K562 (cell line): Measurements from ENCODE around the gene GYS1. TPM values are rescaled to one million over a fixed set of nuclear protein-coding genes. Genes with fewer than 3 reads are reported as not detected.
"Not testable (repeated sequence)": the region's sequence is repeated elsewhere in the genome, so short reads cannot be mapped to it uniquely, and the experiment has no call there.

Source experiments
- ATAC-seq: fragments of 200-7000 bp; cut with Tn5 transposase; 3 replicates; pipeline ENCODE4 v1.9.1; 2020; ENCODE audit warnings: moderate library complexity
- BruUV-seq: library from RNA; stranded (reverse); fragments of 400-500 nt; replicated peaks from 2 replicates; lab custom pipeline; 2021; lab: Mats Ljungman, UMichigan
- CTCF ChIA-PET: fragments of 300-600 bp; formaldehyde crosslinking; extraction: SDS; loops from one replicate; lab custom pipeline; 2021; ENCODE audit warnings: low intra/inter-chr PET ratio; lab: Yijun Ruan, JAX
- POLR2A ChIA-PET: fragments of 300-600, 350-650 bp; sonication (Branson Sonifier 250); formaldehyde crosslinking; extraction: SDS; loops from one replicate; lab custom pipeline; 2021; ENCODE audit warnings: antibody characterized with exemption, inconsistent platforms; lab: Yijun Ruan, JAX
- DNase-seq, 4 experiments: peaks; one replicate each; pipeline versions ENCODE4 v3.0.0 to v3.0.0-alpha.2; 2011 to 2018; ENCODE audit warnings: low spot score in 3 of 4, mixed read lengths in 3 of 4; ENCODE audit errors: extremely low read depth in 1 of 4
- FAIRE-seq: peaks from 2 replicates; lab custom pipeline; 2011; peaks lifted over from hg19 to GRCh38; lab: Jason Lieb, UNC
- H2AFZ ChIP-seq: 2 replicates; pipeline ENCODE4 v1.6.0; 2011; ENCODE audit warnings: low read depth, low read length, control low read depth, inconsistent platforms
- H3K27ac ChIP-seq: fragments of 200-600 bp; 3 replicates; pipeline ENCODE4 v1.8.0; 2011; ENCODE audit warnings: low read depth, mild to moderate bottlenecking, control low read depth, inconsistent platforms, low read length, moderate library complexity, mixed read lengths; ENCODE audit errors: extremely low read depth
- H3K27me3 ChIP-seq, 2 experiments: fragments of 300-600 bp in 1 of 2; 2 replicates in 1 of 2; 3 replicates in 1 of 2; pipeline versions ENCODE4 v1.6.0 to v1.8.0; 2011; ENCODE audit warnings: inconsistent platforms in 2 of 2, low read length in 2 of 2, mild to moderate bottlenecking in 1 of 2, mixed read lengths in 1 of 2, moderate library complexity in 1 of 2; ENCODE audit not compliant: control insufficient read depth in 2 of 2, insufficient read depth in 2 of 2
- H3K36me3 ChIP-seq: fragments of 300-600 bp; 3 replicates; pipeline ENCODE4 v1.8.0; 2011; ENCODE audit warnings: mild to moderate bottlenecking, low read length, inconsistent platforms; ENCODE audit not compliant: control insufficient read depth, insufficient read depth
- H3K4me1 ChIP-seq, 2 experiments: fragments of 200-600 bp in 1 of 2; replicated peaks in 1 of 2; 2 replicates in 1 of 2; 3 replicates in 1 of 2; pipeline versions ENCODE4 v1.5.1 to v1.8.0; 2011; ENCODE audit warnings: inconsistent platforms in 2 of 2, low read length in 2 of 2, mild to moderate bottlenecking in 1 of 2, mixed read lengths in 1 of 2, moderate library complexity in 1 of 2; ENCODE audit not compliant: control insufficient read depth in 2 of 2, insufficient read depth in 2 of 2
- H3K4me2 ChIP-seq: 2 replicates; pipeline ENCODE4 v1.6.1; 2011; ENCODE audit warnings: low read length, control low read depth, inconsistent platforms, mixed read lengths; ENCODE audit not compliant: insufficient read depth
- H3K4me3 ChIP-seq: fragments of 200-600 bp; sonication (generic), shearing (Covaris generic); 2 replicates; pipeline ENCODE4 v1.5.1; 2016; ENCODE audit warnings: control low read depth, inconsistent platforms
- H3K79me2 ChIP-seq: fragments of 200-600 bp; 3 replicates; pipeline ENCODE4 v1.8.0; 2011; ENCODE audit warnings: low read length, inconsistent platforms; ENCODE audit not compliant: control insufficient read depth, insufficient read depth
- H3K9ac ChIP-seq, 2 experiments: 2 replicates each; pipeline versions ENCODE4 v1.6.0 to v1.6.1; 2011; ENCODE audit warnings: low read depth in 2 of 2, low read length in 2 of 2, control low read depth in 1 of 2, inconsistent platforms in 1 of 2, mild to moderate bottlenecking in 1 of 2, mixed read lengths in 1 of 2; ENCODE audit not compliant: insufficient read depth in 1 of 2
- H3K9me1 ChIP-seq: one replicate; pipeline ENCODE4 v1.6.0; 2011; ENCODE audit warnings: inconsistent platforms, mild to moderate bottlenecking, low read length, moderate library complexity; ENCODE audit not compliant: control insufficient read depth, insufficient read depth
- H3K9me3 ChIP-seq: replicated peaks from 2 replicates; pipeline ENCODE4 v1.5.1; 2011; ENCODE audit warnings: low read depth, low read length, inconsistent platforms; ENCODE audit not compliant: control insufficient read depth, insufficient read depth
- H4K20me1 ChIP-seq: replicated peaks from 2 replicates; pipeline ENCODE4 v1.6.1; 2011; ENCODE audit warnings: low read length, inconsistent platforms, mixed read lengths; ENCODE audit not compliant: control insufficient read depth, insufficient read depth
- CC2D1A ChIP-seq: fragments of 450-650 bp; IDR thresholded peaks from 2 replicates; pipeline ENCODE4 v1.6.1; 2017; ENCODE audit warnings: mild to moderate bottlenecking
- CREM ChIP-seq: IDR thresholded peaks from 2 replicates; pipeline ENCODE4 v1.6.1; 2014; ENCODE audit warnings: antibody characterized with exemption, low read depth
- CTBP1 ChIP-seq: fragments of 450-650 bp; IDR thresholded peaks from 2 replicates; pipeline ENCODE4 v1.6.1; 2016; ENCODE audit warnings: borderline replicate concordance
- CTCF ChIP-seq, 3 experiments: IDR thresholded peaks in 2 of 3; conservative IDR thresholded peaks in 1 of 3; 2 replicates each; pipeline ENCODE4 v1.5.1; 2011 to 2012; ENCODE audit warnings: low read length in 3 of 3, mild to moderate bottlenecking in 3 of 3, control low read depth in 2 of 3, improper control_type of control experiment in 1 of 3, inconsistent platforms in 1 of 3, low read depth in 1 of 3, mixed read lengths in 1 of 3, moderate library complexity in 1 of 3; ENCODE audit not compliant: insufficient read depth in 2 of 3
- E2F6 ChIP-seq, 2 experiments: IDR thresholded peaks; 2 replicates each; pipeline ENCODE4 v1.6.1; 2011; ENCODE audit warnings: borderline replicate concordance in 1 of 2, control low read depth in 1 of 2, low read depth in 1 of 2, low read length in 1 of 2, mild to moderate bottlenecking in 1 of 2, mixed read lengths in 1 of 2, moderate library complexity in 1 of 2; ENCODE audit not compliant: insufficient read depth in 1 of 2, insufficient read length in 1 of 2, poor library complexity in 1 of 2, severe bottlenecking in 1 of 2; ENCODE audit errors: extremely low read depth in 1 of 2
- ETV5 ChIP-seq: sonication (generic); formaldehyde crosslinking; IDR thresholded peaks from 2 replicates; pipeline ENCODE4 v1.4.0; 2020; ENCODE audit warnings: low read depth, mild to moderate bottlenecking, missing genetic modification reagents
- HDAC2 ChIP-seq: fragments of 450-650 bp; IDR thresholded peaks from 2 replicates; pipeline ENCODE4 v1.6.1; 2016; ENCODE audit warnings: mild to moderate bottlenecking
- JUND ChIP-seq, 2 experiments: IDR thresholded peaks; 2 replicates in 1 of 2; 3 replicates in 1 of 2; pipeline ENCODE4 v1.6.1; 2011; ENCODE audit warnings: borderline replicate concordance in 2 of 2, low read depth in 2 of 2, low read length in 2 of 2, improper control_type of control experiment in 1 of 2, missing biosample characterization in 1 of 2, missing genetic modification characterization in 1 of 2, missing genetic modification reagents in 1 of 2
- L3MBTL2 ChIP-seq: fragments of 450-650 bp; IDR thresholded peaks from 2 replicates; pipeline ENCODE4 v1.6.1; 2016; ENCODE audit warnings: mild to moderate bottlenecking, moderate library complexity
- RAD21 ChIP-seq, 2 experiments: fragments of 250-450 bp in 1 of 2; fragments of 450-650 bp in 1 of 2; sonication (Bioruptor Pico) in 1 of 2; formaldehyde crosslinking in 1 of 2; IDR thresholded peaks in 1 of 2; conservative IDR thresholded peaks in 1 of 2; 2 replicates each; pipeline versions ENCODE4 v1.4.0 to v1.8.0; 2020 to 2022; ENCODE audit warnings: mild to moderate bottlenecking in 2 of 2, moderate library complexity in 1 of 2
- SOX6 ChIP-seq: fragments of 450-650 bp; IDR thresholded peaks from 2 replicates; pipeline ENCODE4 v1.6.1; 2014; ENCODE audit warnings: mild to moderate bottlenecking
- TBP ChIP-seq: optimal IDR thresholded peaks from 2 replicates; pipeline ENCODE3; 2011; ENCODE audit warnings: low read depth, low read length, improper control_type of control experiment
- WGBS: fragments of 100-300 bp; shearing (Covaris generic); methylation state at CpG from one replicate; pipeline ENCODE4 v1.1.6; 2016; ENCODE audit warnings: low coverage, mixed read lengths; ENCODE audit not compliant: insufficient coverage; ENCODE audit errors: missing lambda C conversion rate; 5-methylcytosine and 5-hydroxymethylcytosine counted together
- in situ Hi-C: fragments of 300-500 bp; cut with MboI; formaldehyde crosslinking; loops from 4 replicates; pipeline ENCODE4 v1.15.0; 2018; ENCODE audit warnings: inconsistent platforms, mixed read lengths
- intact Hi-C: fragments of 100-400 bp; cut with micrococcal nuclease; formaldehyde crosslinking; loops from 2 replicates; pipeline ENCODE4 v1.14.2; 2022
- polyA plus RNA-seq, 8 experiments: library from polyadenylated mRNA; depleted of rRNA in 4 of 8; stranded (reverse) in 5 of 8; unstranded in 3 of 8; fragments of >200 nt; fragmentation: Nextera tagmentation in 2 of 8; fragmentation: Illumina TruSeq in 1 of 8; extraction: Ambion mirVana in 2 of 8; extraction: Trizol in 1 of 8; gene quantifications; 2 replicates each; pipeline versions ENCODE4 v1.2.1 to v1.2.3, GENCODE V29; 2011 to 2014; ENCODE audit warnings: inconsistent platforms in 1 of 8, missing spikeins in 1 of 8
- total RNA-seq, 7 experiments: library from RNA; depleted of rRNA in 6 of 7; stranded (reverse); fragments of >200 nt in 6 of 7; fragmentation: Illumina TruSeq in 2 of 7; extraction: Trizol in 2 of 7; gene quantifications; 2 replicates each; pipeline versions ENCODE4 v1.2.1 to v1.2.3, GENCODE V29; 2011 to 2021; ENCODE audit warnings: low replicate concordance in 1 of 7
- TF ChIP-seq, protein P1 (sequence below): fragments of 250-450 bp; sonication (Bioruptor Pico); IDR thresholded peaks from 2 replicates; pipeline ENCODE4 v1.4.0; 2020
- TF ChIP-seq, protein P2 (sequence below), 2 experiments: fragments of 450-650 bp; conservative IDR thresholded peaks; 2 replicates each; pipeline ENCODE4 v1.6.1; 2017; ENCODE audit warnings: mild to moderate bottlenecking in 2 of 2, moderate library complexity in 2 of 2

Gene GYS1
- total and polyA plus RNA-seq, 9 of the 15 experiments (the other 6 are each of a cell fraction or from before 2014, with no cell fraction given), result 1.9 to 31.1 (median 15.2) TPM

- H3K27me3 ChIP-seq, H3K4me1 ChIP-seq, H3K79me2 ChIP-seq, H3K36me3 ChIP-seq, H3K9me3 ChIP-seq, BruUV-seq, H3K4me3 ChIP-seq, intact Hi-C loops, H3K9me1 ChIP-seq, H4K20me1 ChIP-seq, in situ Hi-C loops, H3K27ac ChIP-seq, CTCF ChIA-PET, H3K9ac ChIP-seq: not testable (repeated sequence)
- POLR2A ChIA-PET, result interaction anchor here (0.6 kb wide), 1 partner anchor 12 kb away, joined by 3 read pairs; no protein-coding TSS in a partner anchor
- Histone ChIP-seq H2AFZ (0 out of 2 replicates have a peak within 1 kb of the TSS, but pooled peaks have one; percentile 26), H3K4me2 (peak within 1 kb of the TSS; percentile 56)
- peak; percentile 88 to 91 (median 90) for DNase-seq
- ATAC-seq, result peak; percentile 94
- 4% methylated on average over 22 of the region's 28 CpGs for WGBS
- peak; percentile 91 for FAIRE-seq
- TF ChIP-seq, protein P1, sequence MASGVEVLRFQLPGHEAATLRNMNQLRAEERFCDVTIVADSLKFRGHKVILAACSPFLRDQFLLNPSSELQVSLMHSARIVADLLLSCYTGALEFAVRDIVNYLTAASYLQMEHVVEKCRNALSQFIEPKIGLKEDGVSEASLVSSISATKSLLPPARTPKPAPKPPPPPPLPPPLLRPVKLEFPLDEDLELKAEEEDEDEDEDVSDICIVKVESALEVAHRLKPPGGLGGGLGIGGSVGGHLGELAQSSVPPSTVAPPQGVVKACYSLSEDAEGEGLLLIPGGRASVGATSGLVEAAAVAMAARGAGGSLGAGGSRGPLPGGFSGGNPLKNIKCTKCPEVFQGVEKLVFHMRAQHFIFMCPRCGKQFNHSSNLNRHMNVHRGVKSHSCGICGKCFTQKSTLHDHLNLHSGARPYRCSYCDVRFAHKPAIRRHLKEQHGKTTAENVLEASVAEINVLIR (CRISPR knock-in tag), result peak; percentile 81
- TF ChIP-seq HDAC2 (peak; percentile 70; the same call in 1 of the 2 replicates), CTBP1 (peak; percentile 91), ETV5 (CRISPR knock-in tag) (peak; percentile 33; the same call in 1 of the 2 replicates), E2F6 (IDR thresholded peaks at IDR 0.05; ENCODE audit: borderline replicate concordance in 1 of 2, extremely low read depth in 1 of 2, insufficient read depth in 1 of 2, insufficient read length in 1 of 2, low read depth in 1 of 2, low read length in 1 of 2, poor library complexity in 1 of 2, severe bottlenecking in 1 of 2) (peak in 1 of 2 experiments; percentile 44), RAD21 (CRISPR knock-in tag; conservative IDR thresholded peaks at IDR 0.05 in 1 of 2, IDR thresholded peaks at IDR 0.05 in 1 of 2) (peak; percentile 16 to 60; a peak in 2 of 4 replicates), TBP (peak; percentile 96), L3MBTL2 (peak; percentile 82), CTCF (IDR thresholded peaks at IDR 0.05 in 2 of 3, conservative IDR thresholded peaks at IDR 0.05 in 1 of 3; ENCODE audit: insufficient read depth in 2 of 3, low read depth in 1 of 3, low read length in 3 of 3) (peak; percentile 56 to 84 (median 67)), CREM (peak; percentile 89), CC2D1A (peak; percentile 68; the same call in 1 of the 2 replicates), SOX6 (peak; percentile 45; the same call in 1 of the 2 replicates), JUND (IDR thresholded peaks at IDR 0.05; ENCODE audit: borderline replicate concordance, low read depth, low read length) (peak; percentile 73), JUND (tag; IDR thresholded peaks at IDR 0.05; ENCODE audit: borderline replicate concordance, low read depth, low read length) (peak; percentile 47; the same call in 1 of the 3 replicates)
- TF ChIP-seq, protein P2, sequence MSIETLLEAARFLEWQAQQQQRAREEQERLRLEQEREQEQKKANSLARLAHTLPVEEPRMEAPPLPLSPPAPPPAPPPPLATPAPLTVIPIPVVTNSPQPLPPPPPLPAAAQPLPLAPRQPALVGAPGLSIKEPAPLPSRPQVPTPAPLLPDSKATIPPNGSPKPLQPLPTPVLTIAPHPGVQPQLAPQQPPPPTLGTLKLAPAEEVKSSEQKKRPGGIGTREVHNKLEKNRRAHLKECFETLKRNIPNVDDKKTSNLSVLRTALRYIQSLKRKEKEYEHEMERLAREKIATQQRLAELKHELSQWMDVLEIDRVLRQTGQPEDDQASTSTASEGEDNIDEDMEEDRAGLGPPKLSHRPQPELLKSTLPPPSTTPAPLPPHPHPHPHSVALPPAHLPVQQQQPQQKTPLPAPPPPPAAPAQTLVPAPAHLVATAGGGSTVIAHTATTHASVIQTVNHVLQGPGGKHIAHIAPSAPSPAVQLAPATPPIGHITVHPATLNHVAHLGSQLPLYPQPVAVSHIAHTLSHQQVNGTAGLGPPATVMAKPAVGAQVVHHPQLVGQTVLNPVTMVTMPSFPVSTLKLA (conservative IDR thresholded peaks at IDR 0.05), result peak in 1 of 2 experiments; percentile 38; a peak in 1 of 4 replicates
Measured at GRCh38 chr19:49031642-49032301, 38.7 kb upstream of the GYS1 start, which contains the start of gene CGB2. Gene CGB2, plus strand, starts transcription at chr19:49031890. Its CDS starts 206 bp downstream, at chr19:49032096.
